H9 (cell line): ENCODE measurements around the gene SLC27A1. TPM values are rescaled to one million over a fixed set of nuclear protein-coding genes. Genes with fewer than 3 reads are reported as not detected.

Experiments used
- DNase-seq: peaks from one replicate; pipeline ENCODE4 v3.0.0-alpha.2; 2017
- H2AFZ ChIP-seq: one replicate; pipeline ENCODE4 v1.6.1; 2013; ENCODE audit warnings: mild to moderate bottlenecking, low read length, control low read depth, moderate library complexity
- H2AK5ac ChIP-seq: 2 replicates; pipeline ENCODE4 v1.6.1; 2013; ENCODE audit warnings: low read length, control low read depth, mixed read lengths; ENCODE audit not compliant: insufficient read length
- H2BK120ac ChIP-seq: one replicate; pipeline ENCODE4 v1.6.1; 2013; ENCODE audit warnings: low read depth, mild to moderate bottlenecking, low read length, control low read depth, inconsistent platforms; ENCODE audit not compliant: poor library complexity, severe bottlenecking
- H2BK12ac ChIP-seq: 2 replicates; pipeline ENCODE4 v1.6.1; 2013; ENCODE audit warnings: low read length, control low read depth, mixed read lengths, low read depth; ENCODE audit not compliant: insufficient read length
- H2BK15ac ChIP-seq: 2 replicates; pipeline ENCODE4 v1.6.1; 2013; ENCODE audit warnings: low read depth, low read length, control low read depth
- H2BK20ac ChIP-seq: one replicate; pipeline ENCODE4 v1.6.1; 2013; ENCODE audit warnings: low read depth, mild to moderate bottlenecking, low read length, control low read depth, inconsistent platforms; ENCODE audit not compliant: poor library complexity, severe bottlenecking
- H2BK5ac ChIP-seq: 2 replicates; pipeline ENCODE4 v1.6.1; 2013; ENCODE audit warnings: low read length, control low read depth, mixed read lengths; ENCODE audit not compliant: insufficient read length
- H3K14ac ChIP-seq: 2 replicates; pipeline ENCODE4 v1.6.1; 2013; ENCODE audit warnings: low read length, control low read depth; ENCODE audit not compliant: insufficient read depth
- H3K18ac ChIP-seq: 2 replicates; pipeline ENCODE4 v1.6.1; 2013; ENCODE audit warnings: low read depth, mild to moderate bottlenecking, mixed read lengths, low read length, control low read depth; ENCODE audit not compliant: insufficient read length
- H3K23ac ChIP-seq: 2 replicates; pipeline ENCODE4 v1.6.1; 2013; ENCODE audit warnings: low read length, control low read depth, mixed read lengths, low read depth; ENCODE audit not compliant: insufficient read length
- H3K23me2 ChIP-seq: 2 replicates; pipeline ENCODE4 v1.6.1; 2013; ENCODE audit warnings: low read depth, mild to moderate bottlenecking, mixed read lengths, low read length, control low read depth; ENCODE audit not compliant: insufficient read length, poor library complexity, severe bottlenecking
- H3K27ac ChIP-seq: 2 replicates; pipeline ENCODE4 v1.5.1; 2013; ENCODE audit warnings: low read length, control low read depth, mixed read lengths, low read depth; ENCODE audit not compliant: insufficient read length
- H3K27me3 ChIP-seq: 2 replicates; pipeline ENCODE4 v1.6.1; 2013; ENCODE audit warnings: low read length, control low read depth, inconsistent platforms; ENCODE audit not compliant: insufficient read depth
- H3K4ac ChIP-seq: 2 replicates; pipeline ENCODE4 v1.6.1; 2013; ENCODE audit warnings: low read depth, mild to moderate bottlenecking, control low read depth, inconsistent platforms, low read length, moderate library complexity
- H3K4me1 ChIP-seq: 2 replicates; pipeline ENCODE4 v1.6.1; 2013; ENCODE audit warnings: low read length, control low read depth, inconsistent platforms; ENCODE audit not compliant: insufficient read depth
- H3K4me2 ChIP-seq: 2 replicates; pipeline ENCODE4 v1.6.1; 2013; ENCODE audit warnings: low read length, control low read depth, mixed read lengths; ENCODE audit not compliant: insufficient read length, insufficient read depth
- H3K56ac ChIP-seq: 2 replicates; pipeline ENCODE4 v1.6.1; 2013; ENCODE audit warnings: low read depth, mild to moderate bottlenecking, mixed read lengths, low read length, control low read depth; ENCODE audit not compliant: insufficient read length
- H3K79me1 ChIP-seq: 2 replicates; pipeline ENCODE4 v1.6.1; 2013; ENCODE audit warnings: low read depth, mild to moderate bottlenecking, moderate library complexity, low read length, control low read depth, inconsistent platforms; ENCODE audit not compliant: insufficient read depth, poor library complexity, severe bottlenecking
- H3K79me2 ChIP-seq: 2 replicates; pipeline ENCODE4 v1.6.1; 2013; ENCODE audit warnings: low read length, control low read depth, inconsistent platforms; ENCODE audit not compliant: insufficient read depth
- H3K9ac ChIP-seq: 2 replicates; pipeline ENCODE4 v1.6.1; 2013; ENCODE audit warnings: low read length, control low read depth, mixed read lengths; ENCODE audit not compliant: insufficient read length; ENCODE audit errors: extremely low read depth
- H3K9me3 ChIP-seq: one replicate; pipeline ENCODE4 v1.6.1; 2013; ENCODE audit warnings: low read depth, low read length, inconsistent platforms; ENCODE audit not compliant: control insufficient read depth
- H3T11ph ChIP-seq: one replicate; pipeline ENCODE4 v1.6.1; 2013; ENCODE audit warnings: mild to moderate bottlenecking, low read length, control low read depth, inconsistent platforms
- H4K20me1 ChIP-seq: one replicate; pipeline ENCODE4 v1.6.1; 2013; ENCODE audit not compliant: control insufficient read depth, insufficient read length, insufficient read depth
- H4K5ac ChIP-seq: 2 replicates; pipeline ENCODE4 v1.6.1; 2013; ENCODE audit warnings: low read depth, mild to moderate bottlenecking, mixed read lengths, low read length, control low read depth; ENCODE audit not compliant: insufficient read length
- H4K8ac ChIP-seq: replicated peaks from 2 replicates; pipeline ENCODE4 v1.6.1; 2013; ENCODE audit warnings: low read length, control low read depth, mixed read lengths, low read depth; ENCODE audit not compliant: insufficient read length
- H4K91ac ChIP-seq: 2 replicates; pipeline ENCODE4 v1.6.1; 2013; ENCODE audit warnings: low read depth, mild to moderate bottlenecking, moderate library complexity, mixed read lengths, low read length, control low read depth; ENCODE audit not compliant: insufficient read length
- H3K27ac Mint-ChIP-seq, 3 experiments: 2 replicates in 2 of 3; 3 replicates in 1 of 3; pipeline ENCODE4 v1.8.0; 2020 to 2021; ENCODE audit warnings: mixed read lengths in 3 of 3, mild to moderate bottlenecking in 1 of 3, moderate library complexity in 1 of 3
- H3K27me3 Mint-ChIP-seq: 2 replicates; pipeline ENCODE4 v1.8.0; 2021; ENCODE audit warnings: low read depth, mild to moderate bottlenecking, moderate library complexity, mixed read lengths
- H3K36me3 Mint-ChIP-seq, 3 experiments: 2 replicates in 2 of 3; 3 replicates in 1 of 3; pipeline ENCODE4 v1.8.0; 2020 to 2021; ENCODE audit warnings: low read depth in 3 of 3, mixed read lengths in 3 of 3; ENCODE audit not compliant: insufficient read depth in 1 of 3
- H3K4me1 Mint-ChIP-seq, 2 experiments: 2 replicates each; pipeline ENCODE4 v1.8.0; 2020; ENCODE audit warnings: mixed read lengths in 2 of 2
- H3K4me3 Mint-ChIP-seq, 2 experiments: 2 replicates in 1 of 2; 3 replicates in 1 of 2; pipeline ENCODE4 v1.8.0; 2020 to 2021; ENCODE audit warnings: mild to moderate bottlenecking in 2 of 2, mixed read lengths in 2 of 2, moderate library complexity in 1 of 2
- H3K9me3 Mint-ChIP-seq, 2 experiments: 2 replicates in 1 of 2; 3 replicates in 1 of 2; pipeline ENCODE4 v1.8.0; 2020; ENCODE audit warnings: mild to moderate bottlenecking in 2 of 2, mixed read lengths in 2 of 2, moderate library complexity in 1 of 2
- CTCF ChIP-seq: fragments of 200-600 bp; sonication (generic); conservative IDR thresholded peaks from 3 replicates; pipeline ENCODE4 v1.8.0; 2021; ENCODE audit warnings: antibody characterized with exemption, mild to moderate bottlenecking
- WGBS: extraction: QIAGEN DNeasy Blood & Tissue Kit; methylation state at CpG from one replicate; pipeline ENCODE4 v1.1.7; 2013; ENCODE audit warnings: missing lambda C conversion rate, low lambda C conversion rate, mixed read lengths; ENCODE audit not compliant: insufficient read length; ENCODE audit errors: extremely low coverage; 5-methylcytosine and 5-hydroxymethylcytosine counted together
- total RNA-seq: library from RNA; stranded (reverse); gene quantifications from 2 replicates; pipeline ENCODE4 v1.2.1, GENCODE V29; 2021

SLC27A1 gene
- total RNA-seq, 1 experiment from 2014 or later, result 6.4 TPM

- no peak overlapping the region; a peak in 1 of 7 replicates for H3K27ac Mint-ChIP-seq
- H2BK15ac ChIP-seq, result no peak overlapping the region
- H3K27me3 Mint-ChIP-seq, result peaks cover 3% of the 10 kb centered on the region
- no peaks in the 10 kb centered on the region; a peak in 1 of 7 replicates for H3K36me3 Mint-ChIP-seq
- H4K8ac ChIP-seq, result no peak overlapping the region
- H3K4me2 ChIP-seq, result no peak overlapping the region
- no peak overlapping the region for H2BK120ac ChIP-seq
- H4K20me1 ChIP-seq, result no peaks in the 10 kb centered on the region
- H3K4me1 Mint-ChIP-seq, result peaks cover 8 to 15% of the 10 kb centered on the region in 2 experiments
- no peak for DNase-seq
- H3K56ac ChIP-seq, result no peak overlapping the region
- no peak for TF ChIP-seq CTCF
- 0 out of 2 replicates have a peak, but pooled peaks cover 2% of the 10 kb centered on the region for H3K4me1 ChIP-seq
- no peaks in the 10 kb centered on the region for H3K79me1 ChIP-seq
- no peak overlapping the region for H3K23ac ChIP-seq
- no peak overlapping the region for H2BK12ac ChIP-seq
- H3K9me3 ChIP-seq, result no peaks in the 10 kb centered on the region
- H2BK20ac ChIP-seq, result no peak overlapping the region
- WGBS, result no CpG with 5 or more reads among the region's 8 CpGs
- H2AFZ ChIP-seq, result no peak overlapping the region
- H3K14ac ChIP-seq, result no peak overlapping the region
- no peak overlapping the region for H3K18ac ChIP-seq
- H3K9me3 Mint-ChIP-seq, result peaks cover 5 to 7% of the 10 kb centered on the region in 2 experiments; a peak in 3 of 5 replicates
- no peak overlapping the region for H4K5ac ChIP-seq
- no peak overlapping the region for H3K4ac ChIP-seq
- H3K27me3 ChIP-seq, result no peaks in the 10 kb centered on the region
- H3T11ph ChIP-seq, result no peak overlapping the region
- no peaks in the 10 kb centered on the region for H3K79me2 ChIP-seq
- no peaks in the 10 kb centered on the region for H3K23me2 ChIP-seq
- H3K27ac ChIP-seq, result no peak overlapping the region
- H3K9ac ChIP-seq, result no peak overlapping the region
- H3K4me3 Mint-ChIP-seq, result no peak overlapping the region
- H2BK5ac ChIP-seq, result no peak overlapping the region
- no peak overlapping the region for H2AK5ac ChIP-seq
- H4K91ac ChIP-seq, result no peak overlapping the region
Observed at GRCh38 chr19:17529239-17530158, 59.2 kb downstream of the SLC27A1 start.
